BLaER1 treated with 17β-estradiol and CSF1 and Interleukin-3, amounts not matched to agents 10 nM and 100 nM (cell line): ENCODE measurements around the gene CUL3.
"Not testable (repeated sequence)": the region's sequence is repeated elsewhere in the genome, so short reads cannot be mapped to it uniquely, and the experiment has no call there.

Experiments used
- H3K27ac ChIP-seq, 11 experiments: shearing (Covaris generic); formaldehyde crosslinking; 2 replicates each; pipeline ENCODE4 v1.8.1; 2022
- H3K27me3 ChIP-seq, 11 experiments: shearing (Covaris generic); formaldehyde crosslinking; 2 replicates each; pipeline ENCODE4 v1.8.1; 2022
- H3K36me3 ChIP-seq, 11 experiments: shearing (Covaris generic); formaldehyde crosslinking; 2 replicates each; pipeline ENCODE4 v1.8.1; 2022
- H3K4me1 ChIP-seq, 10 experiments: shearing (Covaris generic); formaldehyde crosslinking; 2 replicates each; pipeline ENCODE4 v1.8.1; 2022
- H3K4me2 ChIP-seq, 11 experiments: shearing (Covaris generic); formaldehyde crosslinking; 2 replicates each; pipeline ENCODE4 v1.8.1; 2022
- H3K4me3 ChIP-seq, 10 experiments: shearing (Covaris generic); formaldehyde crosslinking; 2 replicates each; pipeline ENCODE4 v1.8.1; 2022
- H3K9ac ChIP-seq, 11 experiments: shearing (Covaris generic); formaldehyde crosslinking; 2 replicates each; pipeline ENCODE4 v1.8.1; 2022
- H3K9me3 ChIP-seq, 11 experiments: shearing (Covaris generic); formaldehyde crosslinking; replicated peaks in 1 of 11; 2 replicates each; pipeline ENCODE4 v1.8.1; 2022
- H4K20me1 ChIP-seq, 11 experiments: shearing (Covaris generic); formaldehyde crosslinking; 2 replicates each; pipeline ENCODE4 v1.8.1; 2022
- Cebpa-rat ChIP-seq, 11 experiments: shearing (Covaris generic); IDR thresholded peaks; 2 replicates each; pipeline ENCODE4 v1.8.1; 2022

The CUL3 gene

GRCh38 chr2:224532441-224532840 lies 52.7 kb downstream of the CUL3 start:
- no peak overlapping the region for H3K27ac ChIP-seq
- no peak overlapping the region for H3K9ac ChIP-seq
- no peak overlapping the region for H3K4me3 ChIP-seq
- no peak overlapping the region for H3K4me2 ChIP-seq
- 0 out of 22 replicates have a peak, but pooled peaks cover 0 to 7% (median 0%) of the 10 kb centered on the region in 11 experiments for H3K9me3 ChIP-seq
- H3K36me3 ChIP-seq = peaks cover 69 to 94% (median 86%) of the 10 kb centered on the region in 11 experiments
- no peak for TF ChIP-seq Cebpa-rat (IDR thresholded peaks at IDR 0.05)
- H3K4me1 ChIP-seq = 0 out of 20 replicates have a peak, but pooled peaks cover 0 to under 1% (median 0%) of the 10 kb centered on the region in 10 experiments
- H4K20me1 ChIP-seq = peaks cover 51 to 100% (median 90%) of the 10 kb centered on the region in 11 experiments
- H3K27me3 ChIP-seq = no peaks in the 10 kb centered on the region

- H3K36me3 ChIP-seq = peaks cover 39 to 99% (median 73%) of the 10 kb centered on the region in 11 experiments
- H3K9me3 ChIP-seq = 0 out of 22 replicates have a peak, but pooled peaks cover 0 to 7% (median 0%) of the 10 kb centered on the region in 11 experiments
- no peak overlapping the region for H3K27ac ChIP-seq
- no peak overlapping the region for H3K4me2 ChIP-seq
- no peak for TF ChIP-seq Cebpa-rat (IDR thresholded peaks at IDR 0.05)
- H3K4me3 ChIP-seq = no peak overlapping the region
- peaks cover 44 to 99% (median 94%) of the 10 kb centered on the region in 11 experiments for H4K20me1 ChIP-seq
- no peaks in the 10 kb centered on the region for H3K27me3 ChIP-seq
- no peak overlapping the region for H3K9ac ChIP-seq
- peaks cover 0 to 34% (median 13%) of the 10 kb centered on the region in 10 experiments; a peak in 13 of 20 replicates for H3K4me1 ChIP-seq
Measured at GRCh38 chr2:224528171-224528570, 57.0 kb downstream of the CUL3 start.

GRCh38 chr2:224525774-224526173 lies 59.4 kb downstream of the CUL3 start:
- Histone ChIP-seq H3K4me3 (no peak overlapping the region), H3K36me3 (peaks cover 16 to 92% (median 54%) of the 10 kb centered on the region in 11 experiments; a peak in 21 of 22 replicates), H4K20me1 (peaks cover 41 to 98% (median 85%) of the 10 kb centered on the region in 11 experiments), H3K9ac (no peak overlapping the region), H3K4me2 (no peak overlapping the region), H3K9me3 (peaks cover 0 to 4% (median 0%) of the 10 kb centered on the region in 11 experiments; a peak in 1 of 22 replicates), H3K4me1 (peaks cover 0 to 58% (median 27%) of the 10 kb centered on the region in 10 experiments; a peak in 18 of 20 replicates), H3K27ac (no peak overlapping the region), H3K27me3 (no peaks in the 10 kb centered on the region)
- no peak for TF ChIP-seq Cebpa-rat (IDR thresholded peaks at IDR 0.05)

GRCh38 chr2:224524657-224525056 lies 60.5 kb downstream of the CUL3 start:
- H3K4me1 ChIP-seq = peaks cover 8 to 69% (median 37%) of the 10 kb centered on the region in 10 experiments; a peak in 19 of 20 replicates
- peaks cover 45 to 98% (median 86%) of the 10 kb centered on the region in 11 experiments for H4K20me1 ChIP-seq
- no peak overlapping the region for H3K4me3 ChIP-seq
- H3K36me3 ChIP-seq = peaks cover 9 to 81% (median 48%) of the 10 kb centered on the region in 11 experiments; a peak in 21 of 22 replicates
- no peak overlapping the region for H3K9ac ChIP-seq
- no peaks in the 10 kb centered on the region; a peak in 1 of 22 replicates for H3K9me3 ChIP-seq
- no peaks in the 10 kb centered on the region for H3K27me3 ChIP-seq
- H3K4me2 ChIP-seq = peak overlapping the region in 2 of 11 experiments; percentile 48 to 61; a peak in 2 of 22 replicates
- no peak for TF ChIP-seq Cebpa-rat (IDR thresholded peaks at IDR 0.05)
- H3K27ac ChIP-seq = peak overlapping the region in 3 of 11 experiments; percentile 1 to 58 (median 6); a peak in 1 of 22 replicates

- H3K4me3 ChIP-seq = no peak overlapping the region
- no peaks in the 10 kb centered on the region for H3K27me3 ChIP-seq
- peaks cover 45 to 100% (median 91%) of the 10 kb centered on the region in 11 experiments for H4K20me1 ChIP-seq
- peaks cover 5 to 80% (median 41%) of the 10 kb centered on the region in 11 experiments; a peak in 18 of 22 replicates for H3K36me3 ChIP-seq
- H3K9me3 ChIP-seq = no peaks in the 10 kb centered on the region; a peak in 1 of 22 replicates
- H3K27ac ChIP-seq = peak overlapping the region in 7 of 11 experiments; percentile 1 to 59 (median 23); a peak in 9 of 22 replicates
- no peak overlapping the region for H3K9ac ChIP-seq
- peaks cover 12 to 77% (median 42%) of the 10 kb centered on the region in 10 experiments for H3K4me1 ChIP-seq
- no peak for TF ChIP-seq Cebpa-rat (IDR thresholded peaks at IDR 0.05)
- peak overlapping the region in 5 of 11 experiments; percentile 13 to 63 (median 48); a peak in 12 of 22 replicates for H3K4me2 ChIP-seq
Measured at GRCh38 chr2:224523626-224524577, 61.3 kb downstream of the CUL3 start.

- peak overlapping the region in 3 of 11 experiments; percentile 11 to 63 (median 25); a peak in 4 of 22 replicates for H3K4me2 ChIP-seq
- H3K9me3 ChIP-seq, H3K27me3 ChIP-seq, H3K9ac ChIP-seq, H3K4me3 ChIP-seq: not testable (repeated sequence)
- H4K20me1 ChIP-seq = peaks cover 34 to 100% (median 88%) of the 10 kb centered on the region in 11 experiments
- H3K27ac ChIP-seq = peak overlapping the region in 8 of 11 experiments; percentile 39 to 65 (median 56); a peak in 14 of 22 replicates
- H3K36me3 ChIP-seq = peaks cover 0 to 71% (median 31%) of the 10 kb centered on the region in 11 experiments; a peak in 16 of 22 replicates
- peaks cover 23 to 91% (median 56%) of the 10 kb centered on the region in 10 experiments for H3K4me1 ChIP-seq
Measured at GRCh38 chr2:224522483-224522882, 62.7 kb downstream of the CUL3 start.

GRCh38 chr2:224520064-224520463 lies 65.1 kb downstream of the CUL3 start:
- Histone ChIP-seq H3K27ac (peak overlapping the region in 9 of 11 experiments; percentile 3 to 65 (median 45); a peak in 15 of 22 replicates), H3K27me3 (no peaks in the 10 kb centered on the region), H3K4me3 (no peak overlapping the region), H3K4me1 (peaks cover 23 to 79% (median 58%) of the 10 kb centered on the region in 10 experiments), H4K20me1 (peaks cover 28 to 100% (median 84%) of the 10 kb centered on the region in 11 experiments; a peak in 21 of 22 replicates), H3K36me3 (peaks cover 10 to 69% (median 38%) of the 10 kb centered on the region in 11 experiments; a peak in 21 of 22 replicates), H3K9me3 (no peaks in the 10 kb centered on the region; a peak in 1 of 22 replicates), H3K4me2 (peak overlapping the region in 10 of 11 experiments; percentile 13 to 70 (median 53); a peak in 17 of 22 replicates), H3K9ac (peak overlapping the region in 1 of 11 experiments; percentile 27; a peak in 2 of 22 replicates)
- TF ChIP-seq Cebpa-rat (IDR thresholded peaks at IDR 0.05) = 0 out of 22 replicates have a peak, but pooled peaks of 1 of the 11 experiments have one; percentile 13

- Histone ChIP-seq H3K9ac (no peak overlapping the region), H3K27me3 (no peaks in the 10 kb centered on the region), H3K36me3 (peaks cover 19 to 69% (median 35%) of the 10 kb centered on the region in 11 experiments; a peak in 21 of 22 replicates), H3K4me3 (no peak overlapping the region), H3K9me3 (no peaks in the 10 kb centered on the region; a peak in 1 of 22 replicates), H3K4me2 (peak overlapping the region; percentile 25 to 85 (median 56); a peak in 20 of 22 replicates), H3K4me1 (peaks cover 23 to 70% (median 54%) of the 10 kb centered on the region in 10 experiments), H4K20me1 (peaks cover 27 to 99% (median 85%) of the 10 kb centered on the region in 11 experiments; a peak in 21 of 22 replicates), H3K27ac (peak overlapping the region in 9 of 11 experiments; percentile 8 to 63 (median 52); a peak in 16 of 22 replicates)
- TF ChIP-seq Cebpa-rat (IDR thresholded peaks at IDR 0.05) = no peak
Measured at GRCh38 chr2:224518806-224519580, 66.2 kb downstream of the CUL3 start.
